ENCODE results near the gene SCFD2.

Gene SCFD2

DNA sequence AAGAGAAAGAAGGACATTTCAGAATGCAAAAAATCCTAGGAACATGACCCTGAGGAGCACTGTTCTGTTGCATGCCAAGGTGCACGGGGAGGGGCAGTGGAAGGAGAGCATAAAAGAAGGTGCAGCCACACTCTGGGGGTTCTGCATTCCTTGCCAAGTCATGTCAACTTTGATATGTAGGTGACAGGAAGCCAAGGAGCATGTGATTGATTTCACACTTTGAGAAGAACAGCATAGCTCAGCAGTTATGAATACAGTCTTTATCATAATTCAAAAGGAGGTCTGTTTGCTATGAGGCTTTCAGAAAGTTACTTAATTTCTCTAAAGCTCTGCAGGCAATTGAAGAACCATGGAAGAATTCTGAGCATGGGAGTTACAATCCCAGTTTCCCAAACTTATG, 50.6 kb downstream of the SCFD2 start:
- in situ Hi-C loops (cut with MboI; ENCODE audit: low sequenced_read_pairs, unreplicated experiment) = no loop called here
- DNase-seq (ENCODE audit: low spot score) = no peak
- TF ChIP-seq, protein P1, sequence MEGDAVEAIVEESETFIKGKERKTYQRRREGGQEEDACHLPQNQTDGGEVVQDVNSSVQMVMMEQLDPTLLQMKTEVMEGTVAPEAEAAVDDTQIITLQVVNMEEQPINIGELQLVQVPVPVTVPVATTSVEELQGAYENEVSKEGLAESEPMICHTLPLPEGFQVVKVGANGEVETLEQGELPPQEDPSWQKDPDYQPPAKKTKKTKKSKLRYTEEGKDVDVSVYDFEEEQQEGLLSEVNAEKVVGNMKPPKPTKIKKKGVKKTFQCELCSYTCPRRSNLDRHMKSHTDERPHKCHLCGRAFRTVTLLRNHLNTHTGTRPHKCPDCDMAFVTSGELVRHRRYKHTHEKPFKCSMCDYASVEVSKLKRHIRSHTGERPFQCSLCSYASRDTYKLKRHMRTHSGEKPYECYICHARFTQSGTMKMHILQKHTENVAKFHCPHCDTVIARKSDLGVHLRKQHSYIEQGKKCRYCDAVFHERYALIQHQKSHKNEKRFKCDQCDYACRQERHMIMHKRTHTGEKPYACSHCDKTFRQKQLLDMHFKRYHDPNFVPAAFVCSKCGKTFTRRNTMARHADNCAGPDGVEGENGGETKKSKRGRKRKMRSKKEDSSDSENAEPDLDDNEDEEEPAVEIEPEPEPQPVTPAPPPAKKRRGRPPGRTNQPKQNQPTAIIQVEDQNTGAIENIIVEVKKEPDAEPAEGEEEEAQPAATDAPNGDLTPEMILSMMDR (IDR thresholded peaks at IDR 0.05; ENCODE audit: borderline replicate concordance, control extremely low read depth, extremely low read depth, insufficient read depth, missing control alignments) = no peak

GRCh38 chr4:53314252-53314651, 51.6 kb downstream of the SCFD2 start:
- DNase-seq (ENCODE audit: low spot score) = no peak
- TF ChIP-seq, protein P1 (IDR thresholded peaks at IDR 0.05; ENCODE audit: borderline replicate concordance, control extremely low read depth, extremely low read depth, insufficient read depth, missing control alignments) = no peak
- in situ Hi-C loops (cut with MboI; ENCODE audit: low sequenced_read_pairs, unreplicated experiment) = no loop called here

- TF ChIP-seq, protein P1 (IDR thresholded peaks at IDR 0.05; ENCODE audit: borderline replicate concordance, control extremely low read depth, extremely low read depth, insufficient read depth, missing control alignments) = no peak
- in situ Hi-C loops (cut with MboI; ENCODE audit: low sequenced_read_pairs, unreplicated experiment) = no loop called here
- no peak for DNase-seq (ENCODE audit: low spot score)
Observed at GRCh38 chr4:53313510-53313909, 52.4 kb downstream of the SCFD2 start.

GRCh38 chr4:53309321-53310040, 56.4 kb downstream of the SCFD2 start:
- TF ChIP-seq, protein P1 (IDR thresholded peaks at IDR 0.05; ENCODE audit: borderline replicate concordance, control extremely low read depth, extremely low read depth, insufficient read depth, missing control alignments) = no peak
- DNase-seq (ENCODE audit: low spot score) = no peak
- in situ Hi-C loops (cut with MboI; ENCODE audit: low sequenced_read_pairs, unreplicated experiment) = no loop called here

DNA sequence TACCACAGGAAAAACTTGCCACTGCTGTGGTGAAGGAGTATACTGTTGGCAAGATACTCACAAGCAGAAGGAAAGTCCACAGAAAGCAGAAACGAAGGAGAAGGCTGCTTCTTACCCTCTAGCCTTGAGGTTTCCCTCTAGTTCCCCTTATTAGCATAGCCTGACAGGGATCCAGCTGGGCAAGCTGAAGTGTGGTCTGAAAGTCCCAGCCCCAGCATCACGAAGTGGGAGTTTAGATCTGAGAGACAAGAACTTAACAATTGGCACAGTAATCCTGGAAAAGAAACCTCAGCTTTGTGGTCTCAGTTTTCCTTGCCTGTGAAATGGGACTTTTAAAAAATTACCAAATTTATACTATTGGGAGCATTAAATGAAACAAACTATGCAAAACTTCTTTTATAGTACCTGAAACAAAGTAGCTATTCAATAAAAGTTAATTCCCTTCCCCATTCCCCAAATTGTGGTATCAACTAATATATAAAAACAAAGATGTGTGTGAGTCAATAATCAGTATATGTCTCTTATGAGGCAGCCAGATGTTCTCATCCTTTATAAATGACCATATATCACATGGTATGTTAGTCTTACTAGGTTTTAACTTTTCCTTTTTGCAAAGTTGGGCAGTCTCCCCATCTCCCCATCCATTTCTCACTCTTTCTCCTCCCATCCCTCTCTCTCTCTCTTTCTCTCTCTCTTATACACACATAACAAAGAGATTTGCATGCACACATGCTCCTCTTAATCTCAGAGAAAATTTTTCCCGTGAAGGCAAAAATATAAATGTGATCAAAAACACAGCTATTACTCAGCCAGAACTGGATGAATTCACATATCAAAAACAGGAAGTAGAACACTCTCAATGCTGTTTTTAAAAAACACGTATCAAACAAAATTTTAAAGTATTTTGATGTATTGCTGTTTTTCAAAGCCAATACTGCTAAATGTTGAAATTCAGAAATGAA, 57.8 kb downstream of the SCFD2 start:
- DNase-seq (ENCODE audit: low spot score) = no peak
- TF ChIP-seq, protein P1 (IDR thresholded peaks at IDR 0.05; ENCODE audit: borderline replicate concordance, control extremely low read depth, extremely low read depth, insufficient read depth, missing control alignments) = no peak
- in situ Hi-C loops (cut with MboI; ENCODE audit: low sequenced_read_pairs, unreplicated experiment) = no loop called here

- TF ChIP-seq, protein P1 (IDR thresholded peaks at IDR 0.05; ENCODE audit: borderline replicate concordance, control extremely low read depth, extremely low read depth, insufficient read depth, missing control alignments) = no peak
- DNase-seq (ENCODE audit: low spot score) = no peak
- in situ Hi-C loops (cut with MboI; ENCODE audit: low sequenced_read_pairs, unreplicated experiment) = no loop called here
Observed at GRCh38 chr4:53307210-53307609, 58.7 kb downstream of the SCFD2 start.
